ENCODE data around the gene TRANK1. TPM values are rescaled to one million over a fixed set of nuclear protein-coding genes. Genes with fewer than 3 reads are reported as not detected.

Gene TRANK1
- total and polyA plus RNA-seq, 2 of the 4 experiments (the other 2 are of a cell fraction) = 7.9 to 12.7 TPM

DNA sequence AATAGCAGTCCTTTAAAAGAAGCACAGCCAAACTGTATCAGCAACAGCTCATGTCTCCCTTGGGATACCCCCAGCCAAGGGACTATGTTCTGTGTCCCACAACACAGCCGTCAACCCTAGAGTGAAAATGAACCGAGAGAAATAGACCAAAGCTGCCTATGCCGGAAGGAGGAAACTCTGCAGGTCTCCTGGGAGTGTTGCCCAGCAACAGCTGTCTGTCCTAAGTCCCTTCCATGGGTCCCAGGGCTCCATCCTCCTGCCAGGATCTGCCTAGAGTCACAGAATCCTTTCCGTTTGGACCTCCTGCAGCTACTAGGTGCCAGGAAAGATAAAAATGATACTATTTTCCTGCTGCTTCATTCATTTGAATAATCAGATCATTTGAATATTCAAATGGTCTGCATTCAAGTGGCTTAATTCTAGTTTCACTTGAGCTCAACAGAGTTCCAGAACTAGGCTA is 53.1 kb downstream of the TRANK1 start:
- Histone ChIP-seq H2BK5ac (ENCODE audit: low read depth, low read length, poor library complexity, severe bottlenecking) (no peak overlapping the region), H2BK20ac (ENCODE audit: low read depth, low read length) (no peak overlapping the region), H2BK15ac (ENCODE audit: low read depth, low read length) (no peak overlapping the region), H2AK5ac (ENCODE audit: low read depth, low read length) (no peak overlapping the region), H4K20me1 (ENCODE audit: insufficient read depth, low read length) (no peaks in the 10 kb centered on the region), H3K14ac (replicated peaks; ENCODE audit: low read depth, low read length) (no peak overlapping the region), H3K4me3 (ENCODE audit: insufficient read depth, low read depth, low read length) (no peak overlapping the region), H3K18ac (ENCODE audit: low read depth, low read length) (no peak overlapping the region), H3K4me2 (ENCODE audit: low read depth, low read length) (no peak overlapping the region), H3K9me3 (ENCODE audit: control insufficient read depth, insufficient read depth, low read length) (no peaks in the 10 kb centered on the region), H3K9ac (ENCODE audit: low read depth, low read length) (no peak overlapping the region), H3K36me3 (ENCODE audit: control insufficient read depth, insufficient read depth, low read length) (peaks cover 9% of the 10 kb centered on the region), H3K9me1 (ENCODE audit: insufficient read depth, low read length) (no peaks in the 10 kb centered on the region), H2AK9ac (replicated peaks; ENCODE audit: low read depth, low read length, poor library complexity) (no peak overlapping the region), H2BK120ac (ENCODE audit: low read depth, low read length) (no peak overlapping the region), H3K79me1 (ENCODE audit: low read depth in 1 of 2, low read length in 2 of 2) (no peaks in the 10 kb centered on the region), H4K91ac (ENCODE audit: insufficient read depth, low read depth, low read length) (no peak overlapping the region), H3K27me3 (ENCODE audit: control insufficient read depth, insufficient read depth, low read length) (no peaks in the 10 kb centered on the region), H3K4ac (ENCODE audit: low read depth, low read length) (no peak overlapping the region), H3K4me1 (ENCODE audit: control insufficient read depth, insufficient read depth, low read length) (no peaks in the 10 kb centered on the region; the same call in 1 of the 2 replicates), H4K5ac (ENCODE audit: low read depth, low read length) (no peak overlapping the region), H3K56ac (ENCODE audit: extremely low read depth, insufficient read depth, low read length) (no peak overlapping the region), H2AFZ (replicated peaks; ENCODE audit: low read length, poor library complexity) (no peak overlapping the region), H3K27ac (ENCODE audit: insufficient read depth, low read length) (no peak overlapping the region), H3K23ac (ENCODE audit: low read depth, low read length) (no peak overlapping the region), H4K8ac (ENCODE audit: low read depth in 2 of 2, low read length in 2 of 2) (no peak overlapping the region)
- CTCF ChIA-PET = no interaction called here
- dilution Hi-C loops (cut with HindIII; ENCODE audit: low sequenced_read_pairs, unreplicated experiment) (no loop called here), in situ Hi-C loops (cut with MboI; ENCODE audit: low sequenced_read_pairs) (no loop called here), intact Hi-C loops (cut with micrococcal nuclease) (no loop called here)
- WGBS, 2 experiments (ENCODE audit: extremely low coverage in 2 of 2, insufficient read length in 1 of 2) = 36% methylated on average over 3 of the region's 4 CpGs; no CpG with 5 or more reads in 1 of the 2 experiments
- BruUV-seq (replicated peaks) = no TSS peak
- POLR2A ChIA-PET (ENCODE audit: unreplicated experiment) = no interaction called here
- DNase-seq = no peak
- TF ChIP-seq MAZ (IDR thresholded peaks at IDR 0.05; ENCODE audit: borderline replicate concordance, low read depth, low read length) = no peak
- no peak for TF ChIP-seq CEBPB (IDR thresholded peaks at IDR 0.05; ENCODE audit: low read depth, low read length)
- no peak for TF ChIP-seq RAD21 (IDR thresholded peaks at IDR 0.05; ENCODE audit: low read length)
- TF ChIP-seq SMC3 (IDR thresholded peaks at IDR 0.05; ENCODE audit: low read depth, low read length) = no peak
- TF ChIP-seq, protein P1, sequence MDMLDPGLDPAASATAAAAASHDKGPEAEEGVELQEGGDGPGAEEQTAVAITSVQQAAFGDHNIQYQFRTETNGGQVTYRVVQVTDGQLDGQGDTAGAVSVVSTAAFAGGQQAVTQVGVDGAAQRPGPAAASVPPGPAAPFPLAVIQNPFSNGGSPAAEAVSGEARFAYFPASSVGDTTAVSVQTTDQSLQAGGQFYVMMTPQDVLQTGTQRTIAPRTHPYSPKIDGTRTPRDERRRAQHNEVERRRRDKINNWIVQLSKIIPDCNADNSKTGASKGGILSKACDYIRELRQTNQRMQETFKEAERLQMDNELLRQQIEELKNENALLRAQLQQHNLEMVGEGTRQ (IDR thresholded peaks at IDR 0.05; ENCODE audit: low read depth, low read length) = no peak
- TF ChIP-seq FOS (IDR thresholded peaks at IDR 0.05; ENCODE audit: low read depth, low read length) = no peak
- no peak for TF ChIP-seq RFX5 (IDR thresholded peaks at IDR 0.05; ENCODE audit: low read depth, low read length)
- no peak for TF ChIP-seq RCOR1 (IDR thresholded peaks at IDR 0.05; ENCODE audit: insufficient replicate concordance, low read length)
- TF ChIP-seq MAFK (IDR thresholded peaks at IDR 0.05; ENCODE audit: low read depth, low read length) = no peak
- no peak for TF ChIP-seq CHD1 (IDR thresholded peaks at IDR 0.05; ENCODE audit: low read depth, low read length)
- TF ChIP-seq NFE2L2 (IDR thresholded peaks at IDR 0.05; ENCODE audit: low read depth, low read length) = no peak
- no peak for TF ChIP-seq BHLHE40 (IDR thresholded peaks at IDR 0.05; ENCODE audit: low read depth, low read length)
- no peak for TF ChIP-seq MXI1 (IDR thresholded peaks at IDR 0.05; ENCODE audit: borderline replicate concordance, low read depth, low read length)
- TF ChIP-seq, protein P2, sequence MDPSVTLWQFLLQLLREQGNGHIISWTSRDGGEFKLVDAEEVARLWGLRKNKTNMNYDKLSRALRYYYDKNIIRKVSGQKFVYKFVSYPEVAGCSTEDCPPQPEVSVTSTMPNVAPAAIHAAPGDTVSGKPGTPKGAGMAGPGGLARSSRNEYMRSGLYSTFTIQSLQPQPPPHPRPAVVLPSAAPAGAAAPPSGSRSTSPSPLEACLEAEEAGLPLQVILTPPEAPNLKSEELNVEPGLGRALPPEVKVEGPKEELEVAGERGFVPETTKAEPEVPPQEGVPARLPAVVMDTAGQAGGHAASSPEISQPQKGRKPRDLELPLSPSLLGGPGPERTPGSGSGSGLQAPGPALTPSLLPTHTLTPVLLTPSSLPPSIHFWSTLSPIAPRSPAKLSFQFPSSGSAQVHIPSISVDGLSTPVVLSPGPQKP (IDR thresholded peaks at IDR 0.05; ENCODE audit: borderline replicate concordance, low read depth, low read length) = no peak
- TF ChIP-seq POLR2A (IDR thresholded peaks at IDR 0.05; ENCODE audit: low read depth, low read length) = no peak
- no peak for TF ChIP-seq CTCF (conservative IDR thresholded peaks at IDR 0.05; ENCODE audit: low read depth, low read length)
- ATAC-seq (ENCODE audit: low read depth) = no peak

All from IMR-90 (cell line).